ENCODE data around the gene GON4L.

DNA sequence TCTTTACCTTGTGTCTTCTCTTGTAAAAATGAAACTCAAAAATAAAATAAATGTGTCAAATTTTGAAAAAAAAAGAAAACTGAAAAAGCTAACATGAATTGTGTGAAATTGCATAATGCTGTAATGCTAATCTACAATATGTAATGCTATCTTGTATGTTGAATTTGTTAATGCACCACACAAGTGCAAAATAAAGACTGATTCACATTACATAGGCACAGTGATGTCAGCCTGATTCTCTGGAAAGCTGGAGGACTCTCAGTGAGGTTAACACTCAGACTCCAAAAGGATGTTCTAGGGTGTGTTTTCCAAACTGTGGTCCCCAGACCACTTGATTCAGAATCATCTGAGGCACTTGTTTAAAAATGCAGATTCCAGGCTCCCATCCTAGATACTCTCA is 28.0 kb upstream of the GON4L start:
- TF ChIP-seq EP300 (IDR thresholded peaks at IDR 0.05) (no peak), ELK1 (IDR thresholded peaks at IDR 0.05; ENCODE audit: low read depth, low read length) (no peak), MAZ (IDR thresholded peaks at IDR 0.05; ENCODE audit: borderline replicate concordance, low read depth, low read length) (no peak)
- TF ChIP-seq, protein P1, sequence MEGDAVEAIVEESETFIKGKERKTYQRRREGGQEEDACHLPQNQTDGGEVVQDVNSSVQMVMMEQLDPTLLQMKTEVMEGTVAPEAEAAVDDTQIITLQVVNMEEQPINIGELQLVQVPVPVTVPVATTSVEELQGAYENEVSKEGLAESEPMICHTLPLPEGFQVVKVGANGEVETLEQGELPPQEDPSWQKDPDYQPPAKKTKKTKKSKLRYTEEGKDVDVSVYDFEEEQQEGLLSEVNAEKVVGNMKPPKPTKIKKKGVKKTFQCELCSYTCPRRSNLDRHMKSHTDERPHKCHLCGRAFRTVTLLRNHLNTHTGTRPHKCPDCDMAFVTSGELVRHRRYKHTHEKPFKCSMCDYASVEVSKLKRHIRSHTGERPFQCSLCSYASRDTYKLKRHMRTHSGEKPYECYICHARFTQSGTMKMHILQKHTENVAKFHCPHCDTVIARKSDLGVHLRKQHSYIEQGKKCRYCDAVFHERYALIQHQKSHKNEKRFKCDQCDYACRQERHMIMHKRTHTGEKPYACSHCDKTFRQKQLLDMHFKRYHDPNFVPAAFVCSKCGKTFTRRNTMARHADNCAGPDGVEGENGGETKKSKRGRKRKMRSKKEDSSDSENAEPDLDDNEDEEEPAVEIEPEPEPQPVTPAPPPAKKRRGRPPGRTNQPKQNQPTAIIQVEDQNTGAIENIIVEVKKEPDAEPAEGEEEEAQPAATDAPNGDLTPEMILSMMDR (IDR thresholded peaks at IDR 0.05), result no peak

All from A549 (cell line).